MCF 10A (cell line): ENCODE measurements around the gene PARVB. TPM values are rescaled to one million over a fixed set of nuclear protein-coding genes. Genes with fewer than 3 reads are reported as not detected.

Source experiments
- BruUV-seq: library from RNA; stranded (reverse); fragments of 400-500 nt; replicated peaks from 2 replicates; lab custom pipeline; 2021; lab: Mats Ljungman, UMichigan
- CTCF ChIA-PET: fragments of 300-600 bp; sonication (Branson Sonifier 250); formaldehyde crosslinking; extraction: SDS; loops from one replicate; lab custom pipeline; 2021; ENCODE audit warnings: antibody characterized with exemption, inconsistent platforms; lab: Yijun Ruan, JAX
- POLR2A ChIA-PET: fragments of 300-600, 350-650 bp; sonication (Branson Sonifier 250); formaldehyde crosslinking; extraction: SDS; loops from one replicate; lab custom pipeline; 2020; ENCODE audit warnings: antibody characterized with exemption, inconsistent platforms; lab: Yijun Ruan, JAX
- DNase-seq: peaks from one replicate; pipeline ENCODE4 v3.0.0-alpha.2; 2018; ENCODE audit not compliant: unreplicated experiment
- H3K27ac Mint-ChIP-seq: one replicate; pipeline ENCODE4 v1.8.0; 2022; ENCODE audit warnings: mild to moderate bottlenecking, low read depth, mixed read lengths; ENCODE audit not compliant: unreplicated experiment
- H3K27me3 Mint-ChIP-seq: one replicate; pipeline ENCODE4 v1.8.0; 2022; ENCODE audit warnings: mixed read lengths; ENCODE audit not compliant: insufficient read depth, unreplicated experiment
- H3K36me3 Mint-ChIP-seq: one replicate; pipeline ENCODE4 v1.8.0; 2022; ENCODE audit warnings: mild to moderate bottlenecking, moderate library complexity, mixed read lengths; ENCODE audit not compliant: insufficient read depth, unreplicated experiment
- H3K4me1 Mint-ChIP-seq: one replicate; pipeline ENCODE4 v1.8.0; 2022; ENCODE audit warnings: mixed read lengths; ENCODE audit not compliant: insufficient read depth, unreplicated experiment
- H3K4me3 Mint-ChIP-seq: one replicate; pipeline ENCODE4 v1.8.0; 2022; ENCODE audit warnings: mild to moderate bottlenecking, moderate library complexity, mixed read lengths; ENCODE audit not compliant: unreplicated experiment
- H3K9me3 Mint-ChIP-seq: one replicate; pipeline ENCODE4 v1.8.0; 2022; ENCODE audit warnings: mixed read lengths; ENCODE audit not compliant: unreplicated experiment
- intact Hi-C: fragments of 100-400 bp; cut with micrococcal nuclease; formaldehyde crosslinking; loops from 2 replicates; pipeline ENCODE4 v1.14.1; 2022
- total RNA-seq: library from RNA; stranded (reverse); gene quantifications from 2 replicates; pipeline ENCODE4 v1.2.3, GENCODE V29; 2022
- TF ChIP-seq, protein P1 (sequence below): fragments of 200-600 bp; IDR thresholded peaks from one replicate; pipeline ENCODE4 v1.8.0; 2022; ENCODE audit warnings: antibody characterized with exemption, mild to moderate bottlenecking; ENCODE audit not compliant: unreplicated experiment

The PARVB gene
- total RNA-seq, 1 experiment from 2014 or later = 26.0 TPM

GRCh38 chr22:44028091-44028490, 4.0 kb downstream of the PARVB start:
- TF ChIP-seq, protein P1, sequence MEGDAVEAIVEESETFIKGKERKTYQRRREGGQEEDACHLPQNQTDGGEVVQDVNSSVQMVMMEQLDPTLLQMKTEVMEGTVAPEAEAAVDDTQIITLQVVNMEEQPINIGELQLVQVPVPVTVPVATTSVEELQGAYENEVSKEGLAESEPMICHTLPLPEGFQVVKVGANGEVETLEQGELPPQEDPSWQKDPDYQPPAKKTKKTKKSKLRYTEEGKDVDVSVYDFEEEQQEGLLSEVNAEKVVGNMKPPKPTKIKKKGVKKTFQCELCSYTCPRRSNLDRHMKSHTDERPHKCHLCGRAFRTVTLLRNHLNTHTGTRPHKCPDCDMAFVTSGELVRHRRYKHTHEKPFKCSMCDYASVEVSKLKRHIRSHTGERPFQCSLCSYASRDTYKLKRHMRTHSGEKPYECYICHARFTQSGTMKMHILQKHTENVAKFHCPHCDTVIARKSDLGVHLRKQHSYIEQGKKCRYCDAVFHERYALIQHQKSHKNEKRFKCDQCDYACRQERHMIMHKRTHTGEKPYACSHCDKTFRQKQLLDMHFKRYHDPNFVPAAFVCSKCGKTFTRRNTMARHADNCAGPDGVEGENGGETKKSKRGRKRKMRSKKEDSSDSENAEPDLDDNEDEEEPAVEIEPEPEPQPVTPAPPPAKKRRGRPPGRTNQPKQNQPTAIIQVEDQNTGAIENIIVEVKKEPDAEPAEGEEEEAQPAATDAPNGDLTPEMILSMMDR = no peak
- Mint-ChIP-seq H3K27me3 (no peaks in the 10 kb centered on the region), H3K36me3 (peaks cover 6% of the 10 kb centered on the region), H3K27ac (no peak overlapping the region), H3K4me3 (no peak overlapping the region), H3K9me3 (no peaks in the 10 kb centered on the region), H3K4me1 (peaks cover 11% of the 10 kb centered on the region)
- intact Hi-C loops = no loop called here
- ChIA-PET POLR2A (interaction anchor here (2.2 kb wide), 1 partner anchor 9 kb away, joined by 9 read pairs; no protein-coding TSS in a partner anchor), CTCF (interaction anchor here (0.5 to 1.7 kb wide), 4 partner anchors 21 to 885 kb away, joined by 3 to 6 read pairs (median 4); partner anchors contain the start of gene MCAT)
- BruUV-seq = no TSS peak
- no peak for DNase-seq

DNA sequence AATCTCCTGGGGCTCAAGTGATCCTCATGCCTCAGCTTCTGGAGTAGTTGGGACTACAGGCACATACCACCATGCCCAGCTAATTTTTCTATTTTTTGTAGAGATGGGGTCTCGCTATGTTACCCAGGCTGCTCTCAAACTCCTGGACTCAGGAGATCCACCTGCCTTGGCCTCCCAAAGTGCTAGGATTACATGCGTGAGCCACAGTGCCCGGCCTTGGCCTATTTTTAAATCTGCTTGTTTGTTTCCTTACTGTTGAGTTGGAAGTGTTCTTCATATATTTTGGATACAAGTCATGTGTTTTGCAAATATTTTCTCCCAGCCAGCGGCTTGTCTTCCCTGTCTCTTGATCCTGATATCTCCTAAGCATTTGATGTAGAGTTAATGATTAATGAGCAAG, 5.0 kb downstream of the PARVB start:
- intact Hi-C loops = no loop called here
- no peak for DNase-seq
- no peak overlapping the region for H3K27ac Mint-ChIP-seq
- no peaks in the 10 kb centered on the region for H3K9me3 Mint-ChIP-seq
- peaks cover 6% of the 10 kb centered on the region for H3K4me1 Mint-ChIP-seq
- no TSS peak for BruUV-seq
- ChIA-PET POLR2A (interaction anchor here (2.2 kb wide), 1 partner anchor 8 kb away, joined by 9 read pairs; no protein-coding TSS in a partner anchor), CTCF (interaction anchor here (1.7 kb wide), 1 partner anchor 597 kb away, joined by 5 read pairs; no protein-coding TSS in a partner anchor)
- TF ChIP-seq, protein P1 = no peak
- H3K4me3 Mint-ChIP-seq = no peak overlapping the region
- no peaks in the 10 kb centered on the region for H3K27me3 Mint-ChIP-seq
- peaks cover 6% of the 10 kb centered on the region for H3K36me3 Mint-ChIP-seq

DNA sequence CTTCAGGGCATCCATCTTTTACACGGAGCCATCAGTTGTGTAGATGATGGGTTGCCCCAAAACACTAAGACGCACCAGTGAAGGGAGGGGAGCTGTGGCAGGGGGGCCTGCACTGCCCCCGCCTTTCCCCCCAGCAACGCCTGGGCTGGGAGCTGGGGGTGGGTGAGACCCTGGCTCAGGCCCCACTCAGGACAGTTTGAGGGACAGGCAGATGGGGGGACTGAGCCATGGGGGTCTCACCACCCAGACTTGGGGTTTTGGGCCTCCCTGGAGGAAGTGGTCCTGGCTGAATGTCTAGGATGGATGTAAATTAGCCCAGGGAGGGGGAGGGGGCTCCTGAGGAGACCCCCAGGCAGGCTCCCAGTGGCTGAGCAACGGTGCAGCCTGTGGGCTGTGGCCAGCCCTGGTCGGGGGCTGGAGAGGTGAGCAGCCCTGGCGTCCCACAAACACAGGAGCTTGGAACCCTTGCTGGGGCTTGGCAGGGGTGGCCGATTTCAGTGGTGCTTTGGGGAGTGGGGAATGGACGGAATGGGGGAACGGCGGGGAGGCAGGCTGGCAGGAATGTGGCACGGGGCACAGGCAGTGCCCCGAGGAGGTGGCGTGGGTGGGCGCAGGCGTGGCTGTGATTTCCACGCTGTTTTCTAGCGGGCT, 6.1 kb downstream of the PARVB start:
- peaks cover 6% of the 10 kb centered on the region for H3K36me3 Mint-ChIP-seq
- intact Hi-C loops = loop anchor here (10.0 kb wide), 1 partner anchor 55 kb away; no protein-coding TSS in a partner anchor
- H3K9me3 Mint-ChIP-seq = no peaks in the 10 kb centered on the region
- no peak for DNase-seq
- H3K27ac Mint-ChIP-seq = no peak overlapping the region
- ChIA-PET CTCF (interaction anchor here (0.7 to 1.4 kb wide), 3 partner anchors 24 to 597 kb away, joined by 3 read pairs; no protein-coding TSS in a partner anchor), POLR2A (no interaction called here)
- peaks cover 6% of the 10 kb centered on the region for H3K4me1 Mint-ChIP-seq
- H3K4me3 Mint-ChIP-seq = no peak overlapping the region
- TF ChIP-seq, protein P1 = no peak
- no TSS peak for BruUV-seq
- no peaks in the 10 kb centered on the region for H3K27me3 Mint-ChIP-seq

- no peak overlapping the region for H3K4me3 Mint-ChIP-seq
- no peak for DNase-seq
- peaks cover 6% of the 10 kb centered on the region for H3K36me3 Mint-ChIP-seq
- no peaks in the 10 kb centered on the region for H3K27me3 Mint-ChIP-seq
- H3K27ac Mint-ChIP-seq = no peak overlapping the region
- no peaks in the 10 kb centered on the region for H3K9me3 Mint-ChIP-seq
- intact Hi-C loops = loop anchor here (10.0 kb wide), 1 partner anchor 54 kb away; no protein-coding TSS in a partner anchor
- CTCF ChIA-PET = interaction anchor here (0.8 to 1.4 kb wide), 2 partner anchors 50 to 596 kb away, joined by 3 read pairs; no protein-coding TSS in a partner anchor
- no TSS peak for BruUV-seq
- TF ChIP-seq, protein P1 = no peak
- POLR2A ChIA-PET = no interaction called here
- H3K4me1 Mint-ChIP-seq = peaks cover 2% of the 10 kb centered on the region
These were observed 6.6 kb downstream of the PARVB start for GRCh38 chr22:44030702-44031082.
